ENCODE data around the gene AAK1.

DNA sequence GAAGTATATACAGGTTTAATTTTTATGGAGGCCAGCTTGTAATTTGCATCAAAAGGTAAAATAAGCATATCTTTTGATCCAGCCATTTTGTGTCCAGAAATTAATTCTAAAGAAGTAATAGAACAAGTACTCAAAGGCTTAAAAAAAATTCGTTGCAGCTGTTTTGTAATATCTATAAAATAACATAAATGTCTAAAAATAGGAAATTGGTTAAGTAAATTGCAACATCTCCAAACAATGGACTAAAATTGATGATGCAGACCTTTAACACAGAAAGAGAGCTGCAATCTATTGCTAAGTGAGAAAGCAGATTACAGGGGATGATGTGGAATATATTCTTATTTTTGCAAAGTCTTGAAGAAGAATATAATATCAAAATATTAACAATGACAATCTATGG, 19.4 kb downstream of the AAK1 start:
- no peak for TF ChIP-seq EZH2 (IDR thresholded peaks at IDR 0.05; ENCODE audit: borderline replicate concordance, low read depth, low read length, severe bottlenecking)
- TF ChIP-seq, protein P1, sequence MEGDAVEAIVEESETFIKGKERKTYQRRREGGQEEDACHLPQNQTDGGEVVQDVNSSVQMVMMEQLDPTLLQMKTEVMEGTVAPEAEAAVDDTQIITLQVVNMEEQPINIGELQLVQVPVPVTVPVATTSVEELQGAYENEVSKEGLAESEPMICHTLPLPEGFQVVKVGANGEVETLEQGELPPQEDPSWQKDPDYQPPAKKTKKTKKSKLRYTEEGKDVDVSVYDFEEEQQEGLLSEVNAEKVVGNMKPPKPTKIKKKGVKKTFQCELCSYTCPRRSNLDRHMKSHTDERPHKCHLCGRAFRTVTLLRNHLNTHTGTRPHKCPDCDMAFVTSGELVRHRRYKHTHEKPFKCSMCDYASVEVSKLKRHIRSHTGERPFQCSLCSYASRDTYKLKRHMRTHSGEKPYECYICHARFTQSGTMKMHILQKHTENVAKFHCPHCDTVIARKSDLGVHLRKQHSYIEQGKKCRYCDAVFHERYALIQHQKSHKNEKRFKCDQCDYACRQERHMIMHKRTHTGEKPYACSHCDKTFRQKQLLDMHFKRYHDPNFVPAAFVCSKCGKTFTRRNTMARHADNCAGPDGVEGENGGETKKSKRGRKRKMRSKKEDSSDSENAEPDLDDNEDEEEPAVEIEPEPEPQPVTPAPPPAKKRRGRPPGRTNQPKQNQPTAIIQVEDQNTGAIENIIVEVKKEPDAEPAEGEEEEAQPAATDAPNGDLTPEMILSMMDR (IDR thresholded peaks at IDR 0.05; ENCODE audit: borderline replicate concordance, extremely low read depth, low read length, poor library complexity, severe bottlenecking), result no peak
